ENCODE measurements around the gene DUSP3. TPM values are rescaled to one million over a fixed set of nuclear protein-coding genes. Genes with fewer than 3 reads are reported as not detected.

The DUSP3 gene
- total RNA-seq, 1 donor from 2014 or later = 36.4 TPM

GRCh38 chr17:43816336-43817320 lies 37.9 kb upstream of the DUSP3 start:
- no peak for DNase-seq (ENCODE audit: extremely low spot score, unreplicated experiment)
- H3K4me3 Mint-ChIP-seq (ENCODE audit: unreplicated experiment) = no peak overlapping the region
- no peaks in the 10 kb centered on the region for H3K27me3 Mint-ChIP-seq (ENCODE audit: unreplicated experiment)
- TF ChIP-seq, protein P1, sequence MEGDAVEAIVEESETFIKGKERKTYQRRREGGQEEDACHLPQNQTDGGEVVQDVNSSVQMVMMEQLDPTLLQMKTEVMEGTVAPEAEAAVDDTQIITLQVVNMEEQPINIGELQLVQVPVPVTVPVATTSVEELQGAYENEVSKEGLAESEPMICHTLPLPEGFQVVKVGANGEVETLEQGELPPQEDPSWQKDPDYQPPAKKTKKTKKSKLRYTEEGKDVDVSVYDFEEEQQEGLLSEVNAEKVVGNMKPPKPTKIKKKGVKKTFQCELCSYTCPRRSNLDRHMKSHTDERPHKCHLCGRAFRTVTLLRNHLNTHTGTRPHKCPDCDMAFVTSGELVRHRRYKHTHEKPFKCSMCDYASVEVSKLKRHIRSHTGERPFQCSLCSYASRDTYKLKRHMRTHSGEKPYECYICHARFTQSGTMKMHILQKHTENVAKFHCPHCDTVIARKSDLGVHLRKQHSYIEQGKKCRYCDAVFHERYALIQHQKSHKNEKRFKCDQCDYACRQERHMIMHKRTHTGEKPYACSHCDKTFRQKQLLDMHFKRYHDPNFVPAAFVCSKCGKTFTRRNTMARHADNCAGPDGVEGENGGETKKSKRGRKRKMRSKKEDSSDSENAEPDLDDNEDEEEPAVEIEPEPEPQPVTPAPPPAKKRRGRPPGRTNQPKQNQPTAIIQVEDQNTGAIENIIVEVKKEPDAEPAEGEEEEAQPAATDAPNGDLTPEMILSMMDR (IDR thresholded peaks at IDR 0.05) = no peak
- H3K27ac Mint-ChIP-seq (ENCODE audit: unreplicated experiment) = no peak overlapping the region
- no peaks in the 10 kb centered on the region for H3K9me3 Mint-ChIP-seq (ENCODE audit: unreplicated experiment)
- H3K36me3 Mint-ChIP-seq (ENCODE audit: unreplicated experiment) = peaks cover 11% of the 10 kb centered on the region
- H3K4me1 Mint-ChIP-seq (ENCODE audit: unreplicated experiment) = peaks cover 7% of the 10 kb centered on the region

GRCh38 chr17:43814714-43815113 lies 35.9 kb upstream of the DUSP3 start:
- no peak for DNase-seq (ENCODE audit: extremely low spot score, unreplicated experiment)
- H3K27me3 Mint-ChIP-seq (ENCODE audit: unreplicated experiment) = no peaks in the 10 kb centered on the region
- TF ChIP-seq, protein P1 (IDR thresholded peaks at IDR 0.05) = no peak
- peak overlapping the region; percentile 5 for H3K27ac Mint-ChIP-seq (ENCODE audit: unreplicated experiment)
- peaks cover 10% of the 10 kb centered on the region for H3K36me3 Mint-ChIP-seq (ENCODE audit: unreplicated experiment)
- H3K9me3 Mint-ChIP-seq (ENCODE audit: unreplicated experiment) = no peaks in the 10 kb centered on the region
- no peak overlapping the region for H3K4me3 Mint-ChIP-seq (ENCODE audit: unreplicated experiment)
- peaks cover 7% of the 10 kb centered on the region for H3K4me1 Mint-ChIP-seq (ENCODE audit: unreplicated experiment)

- Mint-ChIP-seq H3K4me1 (ENCODE audit: unreplicated experiment) (peaks cover 7% of the 10 kb centered on the region), H3K4me3 (ENCODE audit: unreplicated experiment) (no peak overlapping the region), H3K36me3 (ENCODE audit: unreplicated experiment) (peaks cover 4% of the 10 kb centered on the region), H3K27ac (ENCODE audit: unreplicated experiment) (no peak overlapping the region), H3K27me3 (ENCODE audit: unreplicated experiment) (no peaks in the 10 kb centered on the region), H3K9me3 (ENCODE audit: unreplicated experiment) (no peaks in the 10 kb centered on the region)
- TF ChIP-seq, protein P1 (IDR thresholded peaks at IDR 0.05) = no peak
- no peak for DNase-seq (ENCODE audit: extremely low spot score, unreplicated experiment)
These were observed 35.2 kb upstream of the DUSP3 start for GRCh38 chr17:43814026-43814425.

DNA sequence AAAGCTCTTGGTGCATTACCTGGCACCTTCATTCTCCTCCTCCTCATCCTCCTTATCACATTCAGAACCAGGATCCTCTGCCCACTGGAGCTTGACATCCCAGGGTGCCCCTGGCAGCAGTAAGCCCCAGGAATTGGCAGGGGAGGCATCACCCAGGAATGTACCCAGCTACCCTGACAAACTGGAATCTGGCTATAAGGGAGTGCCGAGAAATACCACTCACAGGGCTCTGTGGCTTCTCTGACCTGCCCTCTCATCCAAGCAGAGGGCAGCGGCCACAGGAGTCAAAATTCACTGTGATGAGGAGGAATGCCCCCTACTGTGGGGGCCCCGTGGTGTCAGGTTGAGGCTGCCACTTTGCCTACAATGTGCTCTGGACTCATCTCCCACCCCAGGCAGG lies 34.6 kb upstream of the DUSP3 start:
- Mint-ChIP-seq H3K27me3 (ENCODE audit: unreplicated experiment) (no peaks in the 10 kb centered on the region), H3K36me3 (ENCODE audit: unreplicated experiment) (peaks cover 6% of the 10 kb centered on the region), H3K27ac (ENCODE audit: unreplicated experiment) (no peak overlapping the region), H3K4me1 (ENCODE audit: unreplicated experiment) (peaks cover 7% of the 10 kb centered on the region), H3K9me3 (ENCODE audit: unreplicated experiment) (no peaks in the 10 kb centered on the region), H3K4me3 (ENCODE audit: unreplicated experiment) (no peak overlapping the region)
- no peak for DNase-seq (ENCODE audit: extremely low spot score, unreplicated experiment)
- TF ChIP-seq, protein P1 (IDR thresholded peaks at IDR 0.05) = no peak
